Choroid plexus epithelial cell (primary cell): Measurements from ENCODE around the gene USP20.

Experiments
- DNase-seq: peaks from one replicate; pipeline ENCODE4 v3.0.0-alpha.2; 2010; ENCODE audit warnings: low read depth
- H3K4me3 ChIP-seq: 2 replicates; pipeline ENCODE4 v1.5.1; 2011; ENCODE audit warnings: low read depth, mild to moderate bottlenecking, control low read depth, low read length, moderate library complexity
- CTCF ChIP-seq: conservative IDR thresholded peaks from 2 replicates; pipeline ENCODE4 v1.5.1; 2011; ENCODE audit warnings: low read depth, mild to moderate bottlenecking, control low read depth, inconsistent platforms, low read length, moderate library complexity

The USP20 gene

GRCh38 chr9:129860653-129861446 lies 25.6 kb downstream of the USP20 start:
- no peak for DNase-seq
- no peak overlapping the region for H3K4me3 ChIP-seq
- TF ChIP-seq CTCF, result no peak

GRCh38 chr9:129861447-129861827 lies 26.2 kb downstream of the USP20 start:
- no peak for DNase-seq
- no peak for TF ChIP-seq CTCF

GRCh38 chr9:129863059-129863690 lies 27.9 kb downstream of the USP20 start:
- TF ChIP-seq CTCF, result no peak
- H3K4me3 ChIP-seq, result no peak overlapping the region
- DNase-seq, result peak; percentile 89

More at GRCh38 chr9:129861447-129861827, 26.2 kb downstream of the USP20 start:
- H3K4me3 ChIP-seq, result no peak overlapping the region

- no peak overlapping the region for H3K4me3 ChIP-seq
- TF ChIP-seq CTCF, result no peak
- DNase-seq, result no peak
Observed at GRCh38 chr9:129864991-129865647, 29.9 kb downstream of the USP20 start.

GRCh38 chr9:129865668-129866320 lies 30.5 kb downstream of the USP20 start:
- TF ChIP-seq CTCF, result no peak
- DNase-seq, result no peak
- H3K4me3 ChIP-seq, result no peak overlapping the region

GRCh38 chr9:129866394-129867135 lies 31.3 kb downstream of the USP20 start:
- no peak for TF ChIP-seq CTCF
- DNase-seq, result no peak
- H3K4me3 ChIP-seq, result no peak overlapping the region
